GM19455 (cell line): ENCODE data around the gene SLC39A7.

Experiments
- ATAC-seq: cut with Tn5 transposase; IDR thresholded peaks from one replicate; pipeline ENCODE4 v1.9.1; 2021; ENCODE audit not compliant: unreplicated experiment

SLC39A7 gene

GRCh38 chr6:33204415-33205190 lies 3.9 kb downstream of the SLC39A7 start, which contains the start of gene HSD17B8:
Gene HSD17B8 (plus strand): TSS chr6:33204655. CDS start chr6:33204669, 14 bp downstream.
- peak; percentile 46 for ATAC-seq

GRCh38 chr6:33205191-33206026 lies 4.7 kb downstream of the SLC39A7 start:
- ATAC-seq = no peak

- no peak for ATAC-seq
These were observed 5.6 kb downstream of the SLC39A7 start for GRCh38 chr6:33206027-33206863.

GRCh38 chr6:33206864-33207551 lies 6.3 kb downstream of the SLC39A7 start:
- ATAC-seq = no peak

GRCh38 chr6:33207552-33208090 lies 7.0 kb downstream of the SLC39A7 start:
- ATAC-seq = no peak

GRCh38 chr6:33208091-33208967 lies 7.7 kb downstream of the SLC39A7 start, which contains the start of gene RING1:
Gene RING1 (plus strand): TSS chr6:33208500. CDS start chr6:33208823, 323 bp downstream.
- ATAC-seq = no peak

- ATAC-seq = no peak
These were observed 9.2 kb downstream of the SLC39A7 start for GRCh38 chr6:33209856-33210255.

GRCh38 chr6:33211136-33211535 lies 10.5 kb downstream of the SLC39A7 start:
- no peak for ATAC-seq

- no peak for ATAC-seq
These were observed 11.2 kb downstream of the SLC39A7 start for GRCh38 chr6:33211666-33212422.

GRCh38 chr6:33212857-33213165 lies 12.1 kb downstream of the SLC39A7 start:
- no peak for ATAC-seq

- no peak for ATAC-seq
These were observed 12.7 kb downstream of the SLC39A7 start for GRCh38 chr6:33213166-33213988.

- ATAC-seq = no peak
These were observed 13.3 kb downstream of the SLC39A7 start for GRCh38 chr6:33213989-33214335.

- no peak for ATAC-seq
These were observed 14.8 kb downstream of the SLC39A7 start for GRCh38 chr6:33215271-33216116.

- ATAC-seq = no peak
These were observed 15.5 kb downstream of the SLC39A7 start for GRCh38 chr6:33216117-33216649.

GRCh38 chr6:33217246-33217645 lies 16.6 kb downstream of the SLC39A7 start:
- no peak for ATAC-seq

- no peak for ATAC-seq
These were observed 17.0 kb downstream of the SLC39A7 start for GRCh38 chr6:33217681-33218080.
